ENCODE results near the gene DPY19L3. TPM values are rescaled to one million over a fixed set of nuclear protein-coding genes. Genes with fewer than 3 reads are reported as not detected.
A peak's percentile ranks its signal among the peaks of the same experiment; 100 is the strongest.
"Not testable (repeated sequence)": the region's sequence is repeated elsewhere in the genome, so short reads cannot be mapped to it uniquely, and the experiment has no call there.

Gene DPY19L3
- total RNA-seq, 2 experiments from 2014 or later, result 13.0 to 13.6 TPM

- ATAC-seq (no peak), DNase-seq (no peak)
- H3K27ac Mint-ChIP-seq, result no peak overlapping the region
- H3K27me3 Mint-ChIP-seq (ENCODE audit: low read depth), result no peaks in the 10 kb centered on the region
- ChIA-PET POLR2A (no interaction called here), CTCF (no interaction called here)
- H3K9me3 Mint-ChIP-seq (ENCODE audit: insufficient read depth), result no peaks in the 10 kb centered on the region
- no peak overlapping the region for H3K4me3 Mint-ChIP-seq
- peaks cover 6% of the 10 kb centered on the region for H3K36me3 Mint-ChIP-seq (ENCODE audit: low read depth)
- H3K4me1 Mint-ChIP-seq (ENCODE audit: low read depth), result no peaks in the 10 kb centered on the region
These were observed 74.8 kb downstream of the DPY19L3 start for GRCh38 chr19:32480321-32480720.

- CTCF ChIA-PET, result no interaction called here
- ATAC-seq, result no peak
These were observed 78.0 kb downstream of the DPY19L3 start for GRCh38 chr19:32483574-32483973.

DNA sequence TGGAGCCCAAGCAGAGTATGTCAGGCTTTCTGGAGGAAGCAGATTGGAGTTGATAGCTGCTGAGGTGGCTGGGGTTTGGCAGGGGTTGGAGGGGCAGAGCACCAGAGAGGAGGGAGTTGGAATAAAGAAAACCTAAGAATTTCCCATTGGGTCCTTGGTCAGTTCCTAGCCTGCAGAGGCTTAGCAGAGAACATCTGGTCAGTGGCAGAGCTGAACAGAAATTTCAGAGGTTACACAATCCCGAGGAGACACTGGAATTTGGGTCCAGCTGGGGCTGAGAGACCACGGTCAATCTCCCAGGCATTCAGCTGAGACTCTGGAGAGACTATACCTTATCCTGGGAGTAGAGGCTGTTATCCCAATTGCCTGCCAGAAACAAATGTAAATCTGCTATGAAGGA is 84.4 kb downstream of the DPY19L3 start:
- DNase-seq (no peak), ATAC-seq (no peak)
- CTCF ChIA-PET, result no interaction called here
- POLR2A ChIA-PET, result no interaction called here
- H3K9me3 Mint-ChIP-seq (ENCODE audit: insufficient read depth), result no peaks in the 10 kb centered on the region
- H3K27me3 Mint-ChIP-seq (ENCODE audit: low read depth), result no peaks in the 10 kb centered on the region
- H3K36me3 Mint-ChIP-seq (ENCODE audit: low read depth), result no peaks in the 10 kb centered on the region
- H3K4me1 Mint-ChIP-seq (ENCODE audit: low read depth), result no peaks in the 10 kb centered on the region
- no peak overlapping the region for H3K4me3 Mint-ChIP-seq
- H3K27ac Mint-ChIP-seq, result no peak overlapping the region

More at GRCh38 chr19:32483574-32483973, 78.0 kb downstream of the DPY19L3 start:
- no peak overlapping the region for H3K27ac Mint-ChIP-seq
- POLR2A ChIA-PET, result no interaction called here
- H3K4me3 Mint-ChIP-seq, result no peak overlapping the region
- H3K27me3 Mint-ChIP-seq (ENCODE audit: low read depth), result no peaks in the 10 kb centered on the region
- H3K9me3 Mint-ChIP-seq (ENCODE audit: insufficient read depth), result no peaks in the 10 kb centered on the region
- peaks cover 1% of the 10 kb centered on the region for H3K36me3 Mint-ChIP-seq (ENCODE audit: low read depth)
- H3K4me1 Mint-ChIP-seq (ENCODE audit: low read depth), result no peaks in the 10 kb centered on the region
- no peak for DNase-seq

GRCh38 chr19:32497391-32497790 is 91.8 kb downstream of the DPY19L3 start:
- DNase-seq, result no peak
- Mint-ChIP-seq H3K27me3 (ENCODE audit: low read depth) (no peaks in the 10 kb centered on the region), H3K4me1 (ENCODE audit: low read depth) (peaks cover 6% of the 10 kb centered on the region), H3K9me3 (ENCODE audit: insufficient read depth) (no peaks in the 10 kb centered on the region), H3K27ac (no peak overlapping the region), H3K4me3 (no peak overlapping the region), H3K36me3 (ENCODE audit: low read depth) (no peaks in the 10 kb centered on the region)
- ChIA-PET POLR2A (no interaction called here), CTCF (no interaction called here)
- no peak for ATAC-seq

DNA sequence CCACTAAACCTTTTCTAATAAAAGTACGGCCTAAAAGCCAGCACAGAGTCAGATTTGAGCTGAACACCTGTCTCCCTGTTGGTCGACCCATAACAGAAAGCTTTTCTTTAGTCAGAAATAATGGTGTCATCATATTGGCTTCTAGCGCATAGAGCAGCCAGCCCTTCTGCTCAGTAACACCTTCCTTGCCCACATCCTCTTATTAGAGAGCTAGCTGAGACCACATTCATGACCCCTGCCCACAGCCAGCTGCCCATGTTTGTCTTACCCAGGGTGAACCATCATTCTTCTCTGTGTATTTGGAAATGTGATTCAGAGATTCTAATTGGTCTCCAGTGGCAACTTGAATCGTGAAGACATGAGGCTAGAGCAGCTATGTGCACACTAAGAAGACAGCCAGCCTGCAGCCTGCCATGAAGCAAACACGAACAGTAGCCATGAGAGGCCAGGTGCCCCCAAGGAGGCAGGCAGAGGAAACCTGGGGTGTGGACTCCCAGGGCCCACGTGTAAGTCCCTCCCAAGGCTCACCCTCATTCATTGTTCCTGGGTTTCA is 93.2 kb downstream of the DPY19L3 start:
- Mint-ChIP-seq H3K27ac (no peak overlapping the region), H3K9me3 (ENCODE audit: insufficient read depth) (no peaks in the 10 kb centered on the region), H3K36me3 (ENCODE audit: low read depth) (no peaks in the 10 kb centered on the region), H3K4me3 (no peak overlapping the region), H3K4me1 (ENCODE audit: low read depth) (peaks cover 6% of the 10 kb centered on the region), H3K27me3 (ENCODE audit: low read depth) (no peaks in the 10 kb centered on the region)
- CTCF ChIA-PET, result no interaction called here
- ATAC-seq (no peak), DNase-seq (peak; percentile 24)
- POLR2A ChIA-PET, result interaction anchor here (0.6 kb wide), 1 partner anchor 23 kb away, joined by 3 read pairs; no protein-coding TSS in a partner anchor

- DNase-seq; H3K36me3 Mint-ChIP-seq (ENCODE audit: low read depth); CTCF ChIA-PET; H3K4me3 Mint-ChIP-seq; H3K9me3 Mint-ChIP-seq (ENCODE audit: insufficient read depth); H3K27ac Mint-ChIP-seq; H3K4me1 Mint-ChIP-seq (ENCODE audit: low read depth); POLR2A ChIA-PET; H3K27me3 Mint-ChIP-seq (ENCODE audit: low read depth); ATAC-seq: not testable (repeated sequence)
These were observed 106.9 kb downstream of the DPY19L3 start for GRCh38 chr19:32512498-32512897.

- H3K4me1 Mint-ChIP-seq (ENCODE audit: low read depth), result peaks cover 12% of the 10 kb centered on the region
- H3K27ac Mint-ChIP-seq, result no peak overlapping the region
- ATAC-seq, result no peak
- H3K27me3 Mint-ChIP-seq (ENCODE audit: low read depth), result peaks cover 2% of the 10 kb centered on the region
- DNase-seq, result no peak
- H3K36me3 Mint-ChIP-seq (ENCODE audit: low read depth), result no peaks in the 10 kb centered on the region
- H3K9me3 Mint-ChIP-seq (ENCODE audit: insufficient read depth), result no peaks in the 10 kb centered on the region
- POLR2A ChIA-PET, result no interaction called here
- no peak overlapping the region for H3K4me3 Mint-ChIP-seq
- CTCF ChIA-PET, result no interaction called here
These were observed 113.5 kb downstream of the DPY19L3 start for GRCh38 chr19:32519023-32519422.

- H3K4me1 Mint-ChIP-seq (ENCODE audit: low read depth), result peaks cover 12% of the 10 kb centered on the region
- no peak for DNase-seq
- CTCF ChIA-PET, result no interaction called here
These were observed 117.4 kb downstream of the DPY19L3 start for GRCh38 chr19:32522967-32523366.

GRCh38 chr19:32526895-32527294 is 121.3 kb downstream of the DPY19L3 start:
- ATAC-seq, result no peak
- no peaks in the 10 kb centered on the region for H3K36me3 Mint-ChIP-seq (ENCODE audit: low read depth)

More at GRCh38 chr19:32522967-32523366, 117.4 kb downstream of the DPY19L3 start:
- Mint-ChIP-seq H3K9me3 (ENCODE audit: insufficient read depth) (no peaks in the 10 kb centered on the region), H3K27me3 (ENCODE audit: low read depth) (peaks cover 2% of the 10 kb centered on the region), H3K4me3 (no peak overlapping the region), H3K36me3 (ENCODE audit: low read depth) (no peaks in the 10 kb centered on the region), H3K27ac (no peak overlapping the region)
- POLR2A ChIA-PET, result no interaction called here
- no peak for ATAC-seq

DNA sequence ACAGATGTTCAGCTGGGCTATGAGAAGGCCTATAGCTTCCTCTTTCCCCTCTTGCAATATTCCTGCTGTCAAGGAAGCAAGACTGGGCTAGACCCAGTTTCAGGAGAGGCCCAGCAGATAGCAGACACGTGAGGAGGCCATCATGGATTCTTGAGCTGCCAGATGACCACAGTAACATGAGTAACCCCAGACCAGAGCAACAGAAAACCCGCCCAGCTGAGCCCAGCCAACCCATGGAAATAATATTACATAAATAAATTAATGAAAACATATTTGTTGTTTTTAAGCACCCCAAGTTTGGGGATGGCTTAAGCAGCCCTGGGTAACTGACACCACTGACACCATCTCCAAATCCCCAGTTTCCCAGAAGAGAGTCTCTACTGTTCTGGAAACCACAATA is 125.2 kb downstream of the DPY19L3 start:
- no peaks in the 10 kb centered on the region for H3K27me3 Mint-ChIP-seq (ENCODE audit: low read depth)
- no peak for ATAC-seq
- H3K4me3 Mint-ChIP-seq, result no peak overlapping the region
- H3K27ac Mint-ChIP-seq, result no peak overlapping the region
- no peak for DNase-seq
- H3K4me1 Mint-ChIP-seq (ENCODE audit: low read depth), result no peaks in the 10 kb centered on the region
- POLR2A ChIA-PET, result no interaction called here
- no peaks in the 10 kb centered on the region for H3K36me3 Mint-ChIP-seq (ENCODE audit: low read depth)
- H3K9me3 Mint-ChIP-seq (ENCODE audit: insufficient read depth), result peaks cover 4% of the 10 kb centered on the region
- CTCF ChIA-PET, result no interaction called here

More at GRCh38 chr19:32526895-32527294, 121.3 kb downstream of the DPY19L3 start:
- Mint-ChIP-seq H3K9me3 (ENCODE audit: insufficient read depth) (no peaks in the 10 kb centered on the region), H3K27ac (no peak overlapping the region), H3K4me3 (no peak overlapping the region), H3K4me1 (ENCODE audit: low read depth) (no peaks in the 10 kb centered on the region), H3K27me3 (ENCODE audit: low read depth) (no peaks in the 10 kb centered on the region)
- ChIA-PET CTCF (no interaction called here), POLR2A (no interaction called here)
- no peak for DNase-seq

DNA sequence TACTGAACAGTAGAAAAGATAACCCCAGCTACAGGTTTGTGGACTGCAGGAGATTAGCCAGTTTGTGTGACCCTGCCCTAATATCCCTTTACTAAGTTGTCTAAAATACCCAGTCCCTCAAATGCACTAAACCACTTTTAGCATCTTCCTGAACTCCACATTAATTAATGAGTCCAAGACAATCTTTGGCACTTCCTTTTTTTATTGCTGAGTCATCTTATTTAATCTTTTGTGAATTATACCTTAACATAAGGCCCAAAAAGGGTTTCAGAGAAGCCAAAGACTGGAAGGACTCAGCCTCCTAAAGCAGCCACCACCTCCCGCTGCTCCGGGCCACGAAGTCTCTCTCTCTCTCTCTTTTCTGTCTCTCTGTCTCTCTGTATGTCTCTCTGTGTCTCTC is 126.7 kb downstream of the DPY19L3 start:
- POLR2A ChIA-PET, result no interaction called here
- Mint-ChIP-seq H3K36me3 (ENCODE audit: low read depth) (no peaks in the 10 kb centered on the region), H3K4me3 (no peak overlapping the region), H3K4me1 (ENCODE audit: low read depth) (no peaks in the 10 kb centered on the region), H3K9me3 (ENCODE audit: insufficient read depth) (peaks cover 4% of the 10 kb centered on the region), H3K27me3 (ENCODE audit: low read depth) (no peaks in the 10 kb centered on the region), H3K27ac (no peak overlapping the region)
- no peak for ATAC-seq
- CTCF ChIA-PET, result no interaction called here
- DNase-seq, result no peak

Measured in activated CD8-positive, alpha-beta T cell treated with anti-CD3 and anti-CD28 coated beads, Interleukin-2, amount 10 ng/mL, durations not matched to agents 7 days and 5 days (primary cell).